CD4-positive, alpha-beta T cell (primary cell): ENCODE data around the gene TMEM108. TPM values are rescaled to one million over a fixed set of nuclear protein-coding genes. Genes with fewer than 3 reads are reported as not detected.

Experiments used
- ATAC-seq: fragments of 200-7000 bp; cut with Tn5 transposase; one replicate; pipeline ENCODE4 v1.10.0; 2022; ENCODE audit warnings: mild to moderate bottlenecking; ENCODE audit not compliant: poor library complexity
- CTCF ChIA-PET: fragments of 350-600 bp; sonication (Branson Sonifier 250); formaldehyde crosslinking; loops from one replicate; lab custom pipeline; 2021; ENCODE audit warnings: antibody characterized with exemption, inconsistent platforms; lab: Charles Lee
- POLR2A ChIA-PET: fragments of 350-600 bp; sonication (Branson Sonifier 250); formaldehyde crosslinking; loops from one replicate; lab custom pipeline; 2021; ENCODE audit warnings: antibody characterized with exemption, inconsistent platforms; lab: Charles Lee
- DNase-seq, 14 experiments: peaks; one replicate each; pipeline ENCODE4 v3.0.0-alpha.2; 2013 to 2020; ENCODE audit warnings: mixed read lengths in 2 of 14
- H3K27ac ChIP-seq, 2 donors: one replicate each; pipeline versions ENCODE4 v1.5.1 to v1.7.0; 2013; ENCODE audit warnings: low read length in 2 of 2, low read depth in 1 of 2, mild to moderate bottlenecking in 1 of 2
- H3K27me3 ChIP-seq, 2 experiments: 1 replicate in 1 of 2; 2 replicates in 1 of 2; pipeline versions ENCODE4 v1.6.1 to v1.7.0; 2013; ENCODE audit warnings: low read length in 2 of 2, control low read depth in 1 of 2, mild to moderate bottlenecking in 1 of 2, moderate library complexity in 1 of 2; ENCODE audit not compliant: insufficient read depth in 2 of 2, control insufficient read depth in 1 of 2
- H3K36me3 ChIP-seq: one replicate; pipeline ENCODE4 v1.6.1; 2013; ENCODE audit warnings: low read length, control low read depth; ENCODE audit not compliant: insufficient read depth
- H3K4me1 ChIP-seq: one replicate; pipeline ENCODE4 v1.6.1; 2013; ENCODE audit warnings: low read length, control low read depth; ENCODE audit not compliant: insufficient read depth
- H3K4me3 ChIP-seq: one replicate; pipeline ENCODE4 v1.5.1; 2013; ENCODE audit warnings: mild to moderate bottlenecking, low read length, moderate library complexity
- H3K9me3 ChIP-seq, 2 experiments: 1 replicate in 1 of 2; 2 replicates in 1 of 2; pipeline versions ENCODE4 v1.6.1 to v1.7.0; 2013; ENCODE audit warnings: low read length in 2 of 2, mild to moderate bottlenecking in 2 of 2, control low read depth in 1 of 2, moderate library complexity in 1 of 2; ENCODE audit not compliant: control insufficient read depth in 1 of 2, insufficient read depth in 1 of 2
- H3K27ac Mint-ChIP-seq: one replicate; pipeline ENCODE4 v1.8.0; 2020; ENCODE audit warnings: mixed read lengths
- H3K27me3 Mint-ChIP-seq: one replicate; pipeline ENCODE4 v1.8.0; 2021; ENCODE audit warnings: mixed read lengths
- H3K36me3 Mint-ChIP-seq: one replicate; pipeline ENCODE4 v1.8.0; 2021; ENCODE audit warnings: low read depth, mixed read lengths
- H3K4me1 Mint-ChIP-seq: one replicate; pipeline ENCODE4 v1.8.0; 2021; ENCODE audit warnings: low read depth, mixed read lengths
- H3K4me3 Mint-ChIP-seq: one replicate; pipeline ENCODE4 v1.8.0; 2020; ENCODE audit warnings: mild to moderate bottlenecking, mixed read lengths
- H3K9me3 Mint-ChIP-seq: one replicate; pipeline ENCODE4 v1.8.0; 2020; ENCODE audit warnings: mixed read lengths
- CTCF ChIP-seq: fragments of 200-600 bp; IDR thresholded peaks from one replicate; pipeline ENCODE4 v1.8.0; 2022; ENCODE audit warnings: antibody characterized with exemption, mild to moderate bottlenecking
- intact Hi-C, 2 experiments: fragments of 100-400 bp; cut with DNase I in 1 of 2; cut with micrococcal nuclease in 1 of 2; formaldehyde crosslinking; loops; one replicate each; pipeline versions ENCODE4 v1.15.1 to v1.9.0; 2023 to 2025; cut with DNase I, micrococcal nuclease
- total RNA-seq, 174 experiments: library from RNA in 2 of 174; stranded (reverse) in 2 of 174; gene quantifications; one replicate each; pipeline ENCODE4 v1.2.3 and lab custom pipeline; 2021 to 2026

Gene TMEM108
- total RNA-seq, 2 experiments from 2014 or later: not detected

- CTCF ChIA-PET: no interaction called here
- Mint-ChIP-seq H3K27me3 (no peaks in the 10 kb centered on the region), H3K9me3 (no peaks in the 10 kb centered on the region), H3K27ac (no peak overlapping the region), H3K36me3 (no peaks in the 10 kb centered on the region), H3K4me3 (no peak overlapping the region), H3K4me1 (no peaks in the 10 kb centered on the region)
- Histone ChIP-seq H3K4me3 (no peak overlapping the region), H3K27ac (no peak overlapping the region), H3K36me3 (no peaks in the 10 kb centered on the region), H3K27me3 (peaks cover 0 to 2% of the 10 kb centered on the region in 2 experiments), H3K9me3 (no peaks in the 10 kb centered on the region), H3K4me1 (no peaks in the 10 kb centered on the region)
- POLR2A ChIA-PET: no interaction called here
- TF ChIP-seq CTCF: no peak
- no peak for DNase-seq
- no peak for ATAC-seq
- intact Hi-C loops: no loop called here
Measured at GRCh38 chr3:133380481-133381225, 342.5 kb downstream of the TMEM108 start.

- no peak overlapping the region for H3K27ac ChIP-seq
- peaks cover 0 to 2% of the 10 kb centered on the region in 2 experiments for H3K27me3 ChIP-seq
- ChIA-PET POLR2A (no interaction called here), CTCF (no interaction called here)
- Mint-ChIP-seq H3K27me3 (no peaks in the 10 kb centered on the region), H3K4me3 (no peak overlapping the region), H3K27ac (no peak overlapping the region), H3K4me1 (no peaks in the 10 kb centered on the region), H3K36me3 (no peaks in the 10 kb centered on the region), H3K9me3 (no peaks in the 10 kb centered on the region)
- no peaks in the 10 kb centered on the region for H3K4me1 ChIP-seq
- no peaks in the 10 kb centered on the region for H3K9me3 ChIP-seq
- DNase-seq (no peak), ATAC-seq (no peak)
- no peak for TF ChIP-seq CTCF
- H3K4me3 ChIP-seq: no peak overlapping the region
- intact Hi-C loops: no loop called here
- no peaks in the 10 kb centered on the region for H3K36me3 ChIP-seq
Measured at GRCh38 chr3:133381346-133382109, 343.3 kb downstream of the TMEM108 start.

- no peaks in the 10 kb centered on the region for H3K27me3 Mint-ChIP-seq
- H3K4me1 ChIP-seq: no peaks in the 10 kb centered on the region
- H3K27me3 ChIP-seq: peaks cover 0 to 2% of the 10 kb centered on the region in 2 experiments
- H3K4me1 Mint-ChIP-seq: no peaks in the 10 kb centered on the region
- no peak overlapping the region for H3K4me3 ChIP-seq
- H3K36me3 ChIP-seq: no peaks in the 10 kb centered on the region
- H3K9me3 ChIP-seq: no peaks in the 10 kb centered on the region
- H3K9me3 Mint-ChIP-seq: no peaks in the 10 kb centered on the region
- H3K4me3 Mint-ChIP-seq: no peak overlapping the region
- CTCF ChIA-PET: no interaction called here
- intact Hi-C loops: no loop called here
- no peak overlapping the region for H3K27ac Mint-ChIP-seq
- ATAC-seq (no peak), DNase-seq (no peak)
- TF ChIP-seq CTCF: no peak
- H3K27ac ChIP-seq: no peak overlapping the region
- POLR2A ChIA-PET: no interaction called here
- no peaks in the 10 kb centered on the region for H3K36me3 Mint-ChIP-seq
Measured at GRCh38 chr3:133383175-133383574, 345.0 kb downstream of the TMEM108 start.
